ENCODE data around the gene SLC24A3. TPM values are rescaled to one million over a fixed set of nuclear protein-coding genes. Genes with fewer than 3 reads are reported as not detected.

The SLC24A3 gene
- total and polyA plus RNA-seq, 2 experiments from 2014 or later: 0.81 to 2.5 TPM

DNA sequence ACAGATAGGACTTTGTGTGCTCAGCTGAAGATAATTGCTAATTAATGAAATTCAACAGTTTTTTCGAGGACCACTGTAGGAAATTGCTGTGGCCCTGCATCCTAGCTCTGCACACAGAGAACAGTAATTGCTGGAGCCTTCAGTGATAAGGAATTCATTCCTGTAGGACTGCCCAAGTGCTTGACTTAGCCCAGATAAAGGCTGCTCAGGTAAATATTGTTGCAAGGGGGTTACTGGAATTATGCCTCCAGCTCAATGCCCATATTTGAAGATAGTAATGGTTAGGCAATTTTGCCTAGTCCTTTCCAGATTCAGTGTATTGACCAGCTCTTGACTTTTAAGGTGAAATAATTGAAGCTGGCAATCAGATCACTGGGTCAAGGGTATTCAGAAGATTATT is 122.9 kb downstream of the SLC24A3 start (continued):
- TF ChIP-seq JUNB (IDR thresholded peaks at IDR 0.05; ENCODE audit: unreplicated experiment): no peak
- no peak for TF ChIP-seq NANOG (IDR thresholded peaks at IDR 0.05; ENCODE audit: borderline replicate concordance)
- TF ChIP-seq, protein P1, sequence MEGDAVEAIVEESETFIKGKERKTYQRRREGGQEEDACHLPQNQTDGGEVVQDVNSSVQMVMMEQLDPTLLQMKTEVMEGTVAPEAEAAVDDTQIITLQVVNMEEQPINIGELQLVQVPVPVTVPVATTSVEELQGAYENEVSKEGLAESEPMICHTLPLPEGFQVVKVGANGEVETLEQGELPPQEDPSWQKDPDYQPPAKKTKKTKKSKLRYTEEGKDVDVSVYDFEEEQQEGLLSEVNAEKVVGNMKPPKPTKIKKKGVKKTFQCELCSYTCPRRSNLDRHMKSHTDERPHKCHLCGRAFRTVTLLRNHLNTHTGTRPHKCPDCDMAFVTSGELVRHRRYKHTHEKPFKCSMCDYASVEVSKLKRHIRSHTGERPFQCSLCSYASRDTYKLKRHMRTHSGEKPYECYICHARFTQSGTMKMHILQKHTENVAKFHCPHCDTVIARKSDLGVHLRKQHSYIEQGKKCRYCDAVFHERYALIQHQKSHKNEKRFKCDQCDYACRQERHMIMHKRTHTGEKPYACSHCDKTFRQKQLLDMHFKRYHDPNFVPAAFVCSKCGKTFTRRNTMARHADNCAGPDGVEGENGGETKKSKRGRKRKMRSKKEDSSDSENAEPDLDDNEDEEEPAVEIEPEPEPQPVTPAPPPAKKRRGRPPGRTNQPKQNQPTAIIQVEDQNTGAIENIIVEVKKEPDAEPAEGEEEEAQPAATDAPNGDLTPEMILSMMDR (conservative IDR thresholded peaks at IDR 0.05; ENCODE audit: low read depth in 2 of 2): no peak
- TF ChIP-seq STAT1 (IDR thresholded peaks at IDR 0.05; ENCODE audit: unreplicated experiment): no peak

DNA sequence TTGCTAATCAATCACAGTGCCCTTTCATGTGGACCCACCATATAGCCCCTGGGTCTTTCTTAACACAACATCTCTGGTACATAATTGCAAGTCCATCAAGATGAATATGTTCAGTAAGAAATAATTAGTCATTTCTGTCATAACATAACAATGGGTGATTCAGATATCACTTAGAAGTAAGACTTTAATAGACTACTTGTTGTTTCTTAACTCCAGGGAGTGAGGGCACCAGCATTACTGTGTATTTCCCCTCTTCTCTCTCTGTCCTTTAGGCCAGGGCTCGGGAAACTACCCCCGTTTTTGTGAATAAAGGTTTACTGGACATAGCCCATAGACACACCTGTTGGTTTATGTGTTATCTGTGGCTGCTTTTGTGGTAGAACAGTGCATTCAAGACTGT is 123.5 kb downstream of the SLC24A3 start:
- no peaks in the 10 kb centered on the region for H3K4me1 Mint-ChIP-seq
- H3K27me3 Mint-ChIP-seq (ENCODE audit: insufficient read depth, low read depth, poor library complexity): peaks cover 5% of the 10 kb centered on the region
- Histone ChIP-seq H2AFZ (no peak overlapping the region), H4K20me1 (replicated peaks; ENCODE audit: insufficient read depth) (no peaks in the 10 kb centered on the region), H3K4me2 (no peak overlapping the region), H3K27ac (ENCODE audit: low read depth) (no peak overlapping the region), H3F3A (replicated peaks; ENCODE audit: low read depth) (no peaks in the 10 kb centered on the region), H3K4me3 (no peak overlapping the region), H3K36me3 (ENCODE audit: insufficient read depth) (no peaks in the 10 kb centered on the region), H3K79me2 (replicated peaks; ENCODE audit: insufficient read depth) (no peaks in the 10 kb centered on the region), H3K27me3 (ENCODE audit: insufficient read depth) (no peaks in the 10 kb centered on the region), H3K9me2 (ENCODE audit: insufficient read depth) (no peaks in the 10 kb centered on the region), H3K4me1 (ENCODE audit: insufficient read depth) (no peaks in the 10 kb centered on the region)
- DNase-seq (ENCODE audit: low spot score) (no peak), ATAC-seq (no peak)
- H3K27ac Mint-ChIP-seq: no peak overlapping the region
- no peaks in the 10 kb centered on the region for H3K9me3 Mint-ChIP-seq
- H3K36me3 Mint-ChIP-seq (ENCODE audit: low read depth): no peaks in the 10 kb centered on the region
- no peak overlapping the region for H3K4me3 Mint-ChIP-seq
- TF ChIP-seq, protein P1 (conservative IDR thresholded peaks at IDR 0.05; ENCODE audit: low read depth in 2 of 2): no peak
- TF ChIP-seq, protein P2, sequence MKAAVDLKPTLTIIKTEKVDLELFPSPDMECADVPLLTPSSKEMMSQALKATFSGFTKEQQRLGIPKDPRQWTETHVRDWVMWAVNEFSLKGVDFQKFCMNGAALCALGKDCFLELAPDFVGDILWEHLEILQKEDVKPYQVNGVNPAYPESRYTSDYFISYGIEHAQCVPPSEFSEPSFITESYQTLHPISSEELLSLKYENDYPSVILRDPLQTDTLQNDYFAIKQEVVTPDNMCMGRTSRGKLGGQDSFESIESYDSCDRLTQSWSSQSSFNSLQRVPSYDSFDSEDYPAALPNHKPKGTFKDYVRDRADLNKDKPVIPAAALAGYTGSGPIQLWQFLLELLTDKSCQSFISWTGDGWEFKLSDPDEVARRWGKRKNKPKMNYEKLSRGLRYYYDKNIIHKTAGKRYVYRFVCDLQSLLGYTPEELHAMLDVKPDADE (IDR thresholded peaks at IDR 0.05): no peak
- TF ChIP-seq EZH2phosphoT487 (IDR thresholded peaks at IDR 0.05; ENCODE audit: unreplicated experiment) (no peak), CREB1 (CRISPR knock-in tag; IDR thresholded peaks at IDR 0.05; ENCODE audit: low read depth) (no peak), ZNF462 (CRISPR knock-in tag; IDR thresholded peaks at IDR 0.05) (no peak), JUNB (IDR thresholded peaks at IDR 0.05; ENCODE audit: unreplicated experiment) (no peak), NANOG (IDR thresholded peaks at IDR 0.05; ENCODE audit: borderline replicate concordance) (no peak), EZH2 (IDR thresholded peaks at IDR 0.05; ENCODE audit: low read depth, unreplicated experiment) (no peak), STAT1 (IDR thresholded peaks at IDR 0.05; ENCODE audit: unreplicated experiment) (no peak)
- TF ChIP-seq, protein P3, sequence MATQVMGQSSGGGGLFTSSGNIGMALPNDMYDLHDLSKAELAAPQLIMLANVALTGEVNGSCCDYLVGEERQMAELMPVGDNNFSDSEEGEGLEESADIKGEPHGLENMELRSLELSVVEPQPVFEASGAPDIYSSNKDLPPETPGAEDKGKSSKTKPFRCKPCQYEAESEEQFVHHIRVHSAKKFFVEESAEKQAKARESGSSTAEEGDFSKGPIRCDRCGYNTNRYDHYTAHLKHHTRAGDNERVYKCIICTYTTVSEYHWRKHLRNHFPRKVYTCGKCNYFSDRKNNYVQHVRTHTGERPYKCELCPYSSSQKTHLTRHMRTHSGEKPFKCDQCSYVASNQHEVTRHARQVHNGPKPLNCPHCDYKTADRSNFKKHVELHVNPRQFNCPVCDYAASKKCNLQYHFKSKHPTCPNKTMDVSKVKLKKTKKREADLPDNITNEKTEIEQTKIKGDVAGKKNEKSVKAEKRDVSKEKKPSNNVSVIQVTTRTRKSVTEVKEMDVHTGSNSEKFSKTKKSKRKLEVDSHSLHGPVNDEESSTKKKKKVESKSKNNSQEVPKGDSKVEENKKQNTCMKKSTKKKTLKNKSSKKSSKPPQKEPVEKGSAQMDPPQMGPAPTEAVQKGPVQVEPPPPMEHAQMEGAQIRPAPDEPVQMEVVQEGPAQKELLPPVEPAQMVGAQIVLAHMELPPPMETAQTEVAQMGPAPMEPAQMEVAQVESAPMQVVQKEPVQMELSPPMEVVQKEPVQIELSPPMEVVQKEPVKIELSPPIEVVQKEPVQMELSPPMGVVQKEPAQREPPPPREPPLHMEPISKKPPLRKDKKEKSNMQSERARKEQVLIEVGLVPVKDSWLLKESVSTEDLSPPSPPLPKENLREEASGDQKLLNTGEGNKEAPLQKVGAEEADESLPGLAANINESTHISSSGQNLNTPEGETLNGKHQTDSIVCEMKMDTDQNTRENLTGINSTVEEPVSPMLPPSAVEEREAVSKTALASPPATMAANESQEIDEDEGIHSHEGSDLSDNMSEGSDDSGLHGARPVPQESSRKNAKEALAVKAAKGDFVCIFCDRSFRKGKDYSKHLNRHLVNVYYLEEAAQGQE (IDR thresholded peaks at IDR 0.05; ENCODE audit: unreplicated experiment): no peak
